HEK293 (cell line): ENCODE results near the gene HSBP1.

Source experiments
- GFI1B ChIP-seq: fragments of 450-650 bp; formaldehyde crosslinking; IDR thresholded peaks from 2 replicates; pipeline ENCODE4 v1.5.1; 2016; ENCODE audit warnings: missing biosample characterization, missing genetic modification characterization
- GLIS2 ChIP-seq: fragments of 450-650 bp; formaldehyde crosslinking; IDR thresholded peaks from 2 replicates; pipeline ENCODE4 v1.5.1; 2016; ENCODE audit warnings: missing biosample characterization, missing genetic modification characterization
- KLF8 ChIP-seq: fragments of 450-650 bp; formaldehyde crosslinking; IDR thresholded peaks from 2 replicates; pipeline ENCODE4 v1.5.1; 2016; ENCODE audit warnings: missing biosample characterization, missing genetic modification characterization
- KLF9 ChIP-seq: fragments of 450-650 bp; formaldehyde crosslinking; IDR thresholded peaks from 2 replicates; pipeline ENCODE4 v1.5.1; 2016; ENCODE audit warnings: missing biosample characterization, missing genetic modification characterization, low read depth
- MYNN ChIP-seq: fragments of 450-650 bp; formaldehyde crosslinking; IDR thresholded peaks from 2 replicates; pipeline ENCODE4 v1.5.1; 2016; ENCODE audit warnings: missing biosample characterization, missing genetic modification characterization, borderline replicate concordance
- PATZ1 ChIP-seq: fragments of 450-650 bp; formaldehyde crosslinking; IDR thresholded peaks from 2 replicates; pipeline ENCODE4 v1.5.1; 2016; ENCODE audit warnings: missing biosample characterization, missing genetic modification characterization
- SALL2 ChIP-seq: fragments of 450-650 bp; formaldehyde crosslinking; IDR thresholded peaks from 2 replicates; pipeline ENCODE4 v1.5.0; 2017; ENCODE audit warnings: missing biosample characterization, mild to moderate bottlenecking, missing genetic modification characterization, borderline replicate concordance
- SP2 ChIP-seq: fragments of 450-650 bp; formaldehyde crosslinking; IDR thresholded peaks from 2 replicates; pipeline ENCODE4 v1.5.1; 2016; ENCODE audit warnings: missing biosample characterization, missing genetic modification characterization
- ZBTB11 ChIP-seq: fragments of 450-650 bp; formaldehyde crosslinking; conservative IDR thresholded peaks from 2 replicates; pipeline ENCODE4 v1.5.1; 2016; ENCODE audit warnings: low read depth, missing biosample characterization, missing genetic modification characterization
- ZBTB8A ChIP-seq: fragments of 450-650 bp; formaldehyde crosslinking; IDR thresholded peaks from 2 replicates; pipeline ENCODE4 v1.5.1; 2016; ENCODE audit warnings: missing biosample characterization, missing genetic modification characterization
- ZEB2 ChIP-seq: fragments of 450-650 bp; formaldehyde crosslinking; IDR thresholded peaks from 2 replicates; pipeline ENCODE4 v1.5.1; 2016; ENCODE audit warnings: missing biosample characterization, missing genetic modification characterization
- ZNF184 ChIP-seq: fragments of 450-650 bp; IDR thresholded peaks from 2 replicates; pipeline ENCODE4 v1.5.1; 2018; ENCODE audit warnings: missing biosample characterization, mild to moderate bottlenecking, missing genetic modification characterization
- ZNF221 ChIP-seq: fragments of 450-650 bp; formaldehyde crosslinking; IDR thresholded peaks from 2 replicates; pipeline ENCODE4 v1.5.1; 2017; ENCODE audit warnings: missing biosample characterization, missing genetic modification characterization, borderline replicate concordance
- ZNF223 ChIP-seq: fragments of 450-650 bp; formaldehyde crosslinking; IDR thresholded peaks from 2 replicates; pipeline ENCODE4 v1.5.1; 2016; ENCODE audit warnings: missing biosample characterization, missing genetic modification characterization
- ZNF433 ChIP-seq: fragments of 450-650 bp; formaldehyde crosslinking; IDR thresholded peaks from 2 replicates; pipeline ENCODE4 v1.5.1; 2016; ENCODE audit warnings: missing biosample characterization, missing genetic modification characterization, low read depth
- ZNF692 ChIP-seq: fragments of 450-650 bp; formaldehyde crosslinking; IDR thresholded peaks from 2 replicates; pipeline ENCODE4 v1.5.1; 2016; ENCODE audit warnings: missing biosample characterization, missing genetic modification characterization
- ZNF76 ChIP-seq: fragments of 450-650 bp; formaldehyde crosslinking; IDR thresholded peaks from 2 replicates; pipeline ENCODE4; 2016; ENCODE audit warnings: low read depth, missing biosample characterization, missing genetic modification characterization, borderline replicate concordance
- ZXDB ChIP-seq: fragments of 450-650 bp; formaldehyde crosslinking; IDR thresholded peaks from 2 replicates; pipeline ENCODE4 v1.5.1; 2016; ENCODE audit warnings: missing biosample characterization, missing genetic modification characterization
- TF ChIP-seq, protein P1 (sequence below): fragments of 450-650 bp; formaldehyde crosslinking; IDR thresholded peaks from 2 replicates; pipeline ENCODE4 v1.5.1; 2016; ENCODE audit warnings: missing biosample characterization, missing genetic modification characterization
- TF ChIP-seq, protein P2 (sequence below): fragments of 450-650 bp; formaldehyde crosslinking; optimal IDR thresholded peaks from 2 replicates; pipeline ENCODE3; 2016; ENCODE audit warnings: missing biosample characterization, mild to moderate bottlenecking, missing genetic modification characterization
- TF ChIP-seq, protein P3 (sequence below): fragments of 450-650 bp; formaldehyde crosslinking; IDR thresholded peaks from 2 replicates; pipeline ENCODE4 v1.5.1; 2016; ENCODE audit warnings: missing biosample characterization, missing genetic modification characterization
- TF ChIP-seq, protein P4 (sequence below): sonication (generic); formaldehyde crosslinking; IDR thresholded peaks from 2 replicates; pipeline ENCODE4 v1.8.1; 2022; ENCODE audit warnings: mild to moderate bottlenecking, moderate library complexity, missing genetic modification reagents
- TF ChIP-seq, protein P5 (sequence below): fragments of 450-650 bp; formaldehyde crosslinking; IDR thresholded peaks from 2 replicates; pipeline ENCODE4 v1.5.1; 2017; ENCODE audit warnings: missing biosample characterization, missing genetic modification characterization

HSBP1 gene

DNA sequence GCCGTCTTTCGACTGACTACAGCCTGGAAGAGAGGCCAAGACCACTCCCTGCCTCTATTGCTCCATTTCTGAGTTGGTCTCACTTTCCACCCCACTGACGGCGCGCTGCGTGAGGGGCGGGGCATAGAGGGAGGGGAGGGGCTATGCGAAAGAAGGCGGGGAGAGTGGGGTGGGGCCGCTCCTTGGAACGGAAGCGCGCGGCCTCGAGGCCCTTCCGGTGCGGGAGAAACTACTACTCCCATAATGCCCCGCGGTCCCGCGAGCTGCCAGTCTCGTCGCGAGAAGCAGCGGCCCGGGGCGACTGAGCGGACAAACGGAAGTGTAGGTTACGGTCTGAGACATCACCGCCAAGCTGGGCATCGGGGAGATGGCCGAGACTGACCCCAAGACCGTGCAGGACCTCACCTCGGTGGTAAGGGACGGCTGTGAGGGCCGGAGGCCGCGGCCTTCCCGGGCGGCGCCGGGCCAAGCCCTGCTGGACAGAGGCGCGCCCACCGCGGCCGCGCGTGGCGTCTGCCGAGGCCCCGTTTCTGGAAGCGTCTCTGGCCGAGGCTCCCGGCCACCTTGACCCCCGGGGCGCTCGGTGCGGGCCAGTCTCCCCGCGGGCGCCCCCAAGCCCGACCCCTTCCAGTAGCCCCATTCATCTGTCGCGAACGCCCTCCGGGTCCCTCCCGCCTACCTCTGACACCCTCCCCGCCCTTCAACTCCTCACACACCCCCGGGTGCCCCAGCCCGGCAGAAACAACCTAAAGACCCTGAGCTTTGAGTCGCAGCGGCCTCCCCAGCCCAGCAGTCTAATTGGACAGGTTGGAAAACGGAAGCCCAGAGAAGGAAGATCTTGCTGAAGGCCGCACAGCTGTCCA lies at the start of gene HSBP1 (continued):
- peak; percentile 69; the same call in 1 of the 2 replicates for TF ChIP-seq ZBTB11 (tag by site-specific recombination)
- peak; percentile 53; the same call in 1 of the 2 replicates for TF ChIP-seq ZBTB8A (tag by site-specific recombination)
- no peak for TF ChIP-seq ZNF184 (tag by site-specific recombination)
- TF ChIP-seq, protein P1, sequence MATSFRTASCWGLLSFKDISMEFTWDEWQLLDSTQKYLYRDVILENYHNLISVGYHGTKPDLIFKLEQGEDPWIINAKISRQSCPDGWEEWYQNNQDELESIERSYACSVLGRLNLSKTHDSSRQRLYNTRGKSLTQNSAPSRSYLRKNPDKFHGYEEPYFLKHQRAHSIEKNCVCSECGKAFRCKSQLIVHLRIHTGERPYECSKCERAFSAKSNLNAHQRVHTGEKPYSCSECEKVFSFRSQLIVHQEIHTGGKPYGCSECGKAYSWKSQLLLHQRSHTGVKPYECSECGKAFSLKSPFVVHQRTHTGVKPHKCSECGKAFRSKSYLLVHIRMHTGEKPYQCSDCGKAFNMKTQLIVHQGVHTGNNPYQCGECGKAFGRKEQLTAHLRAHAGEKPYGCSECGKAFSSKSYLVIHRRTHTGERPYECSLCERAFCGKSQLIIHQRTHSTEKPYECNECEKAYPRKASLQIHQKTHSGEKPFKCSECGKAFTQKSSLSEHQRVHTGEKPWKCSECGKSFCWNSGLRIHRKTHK (tag by site-specific recombination), result no peak
- no peak for TF ChIP-seq ZNF221 (tag by site-specific recombination)
- TF ChIP-seq ZEB2 (tag by site-specific recombination), result 0 out of 2 replicates have a peak, but pooled peaks have one; percentile 46
- peak; percentile 94 for TF ChIP-seq ZNF76
- no peak for TF ChIP-seq ZNF223 (tag by site-specific recombination)
- 0 out of 2 replicates have a peak, but pooled peaks have one; percentile 39 for TF ChIP-seq ZNF692 (tag by site-specific recombination)
- TF ChIP-seq, protein P2, sequence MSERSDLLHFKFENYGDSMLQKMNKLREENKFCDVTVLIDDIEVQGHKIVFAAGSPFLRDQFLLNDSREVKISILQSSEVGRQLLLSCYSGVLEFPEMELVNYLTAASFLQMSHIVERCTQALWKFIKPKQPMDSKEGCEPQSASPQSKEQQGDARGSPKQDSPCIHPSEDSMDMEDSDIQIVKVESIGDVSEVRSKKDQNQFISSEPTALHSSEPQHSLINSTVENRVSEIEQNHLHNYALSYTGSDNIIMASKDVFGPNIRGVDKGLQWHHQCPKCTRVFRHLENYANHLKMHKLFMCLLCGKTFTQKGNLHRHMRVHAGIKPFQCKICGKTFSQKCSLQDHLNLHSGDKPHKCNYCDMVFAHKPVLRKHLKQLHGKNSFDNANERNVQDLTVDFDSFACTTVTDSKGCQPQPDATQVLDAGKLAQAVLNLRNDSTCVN, result peak; percentile 64
- TF ChIP-seq KLF9 (tag by site-specific recombination), result peak; percentile 50; the same call in 1 of the 2 replicates
- TF ChIP-seq, protein P3, sequence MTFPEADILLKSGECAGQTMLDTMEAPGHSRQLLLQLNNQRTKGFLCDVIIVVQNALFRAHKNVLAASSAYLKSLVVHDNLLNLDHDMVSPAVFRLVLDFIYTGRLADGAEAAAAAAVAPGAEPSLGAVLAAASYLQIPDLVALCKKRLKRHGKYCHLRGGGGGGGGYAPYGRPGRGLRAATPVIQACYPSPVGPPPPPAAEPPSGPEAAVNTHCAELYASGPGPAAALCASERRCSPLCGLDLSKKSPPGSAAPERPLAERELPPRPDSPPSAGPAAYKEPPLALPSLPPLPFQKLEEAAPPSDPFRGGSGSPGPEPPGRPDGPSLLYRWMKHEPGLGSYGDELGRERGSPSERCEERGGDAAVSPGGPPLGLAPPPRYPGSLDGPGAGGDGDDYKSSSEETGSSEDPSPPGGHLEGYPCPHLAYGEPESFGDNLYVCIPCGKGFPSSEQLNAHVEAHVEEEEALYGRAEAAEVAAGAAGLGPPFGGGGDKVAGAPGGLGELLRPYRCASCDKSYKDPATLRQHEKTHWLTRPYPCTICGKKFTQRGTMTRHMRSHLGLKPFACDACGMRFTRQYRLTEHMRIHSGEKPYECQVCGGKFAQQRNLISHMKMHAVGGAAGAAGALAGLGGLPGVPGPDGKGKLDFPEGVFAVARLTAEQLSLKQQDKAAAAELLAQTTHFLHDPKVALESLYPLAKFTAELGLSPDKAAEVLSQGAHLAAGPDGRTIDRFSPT, result no peak
- TF ChIP-seq GFI1B, result no peak
- TF ChIP-seq SP2 (tag by site-specific recombination), result peak; percentile 76
- TF ChIP-seq KLF8, result peak; percentile 80
- TF ChIP-seq GLIS2 (tag by site-specific recombination), result no peak
- TF ChIP-seq, protein P4, sequence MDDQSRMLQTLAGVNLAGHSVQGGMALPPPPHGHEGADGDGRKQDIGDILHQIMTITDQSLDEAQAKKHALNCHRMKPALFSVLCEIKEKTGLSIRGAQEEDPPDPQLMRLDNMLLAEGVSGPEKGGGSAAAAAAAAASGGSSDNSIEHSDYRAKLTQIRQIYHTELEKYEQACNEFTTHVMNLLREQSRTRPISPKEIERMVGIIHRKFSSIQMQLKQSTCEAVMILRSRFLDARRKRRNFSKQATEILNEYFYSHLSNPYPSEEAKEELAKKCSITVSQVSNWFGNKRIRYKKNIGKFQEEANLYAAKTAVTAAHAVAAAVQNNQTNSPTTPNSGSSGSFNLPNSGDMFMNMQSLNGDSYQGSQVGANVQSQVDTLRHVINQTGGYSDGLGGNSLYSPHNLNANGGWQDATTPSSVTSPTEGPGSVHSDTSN (CRISPR knock-in tag), result 0 out of 2 replicates have a peak, but pooled peaks have one; percentile 63
- TF ChIP-seq, protein P5, sequence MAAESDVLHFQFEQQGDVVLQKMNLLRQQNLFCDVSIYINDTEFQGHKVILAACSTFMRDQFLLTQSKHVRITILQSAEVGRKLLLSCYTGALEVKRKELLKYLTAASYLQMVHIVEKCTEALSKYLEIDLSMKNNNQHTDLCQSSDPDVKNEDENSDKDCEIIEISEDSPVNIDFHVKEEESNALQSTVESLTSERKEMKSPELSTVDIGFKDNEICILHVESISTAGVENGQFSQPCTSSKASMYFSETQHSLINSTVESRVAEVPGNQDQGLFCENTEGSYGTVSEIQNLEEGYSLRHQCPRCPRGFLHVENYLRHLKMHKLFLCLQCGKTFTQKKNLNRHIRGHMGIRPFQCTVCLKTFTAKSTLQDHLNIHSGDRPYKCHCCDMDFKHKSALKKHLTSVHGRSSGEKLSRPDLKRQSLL, result 0 out of 2 replicates have a peak, but pooled peaks have one; percentile 44
- peak; percentile 40 for TF ChIP-seq PATZ1 (tag by site-specific recombination)
- no peak for TF ChIP-seq ZNF433 (tag by site-specific recombination)
- peak; percentile 56; the same call in 1 of the 2 replicates for TF ChIP-seq ZXDB
- TF ChIP-seq SALL2 (tag by site-specific recombination), result no peak
- no peak for TF ChIP-seq MYNN (tag by site-specific recombination)
